ENCODE measurements around the gene NTRK3.
A peak's percentile ranks its signal among the peaks of the same experiment; 100 is the strongest.

The NTRK3 gene

GRCh38 chr15:87828608-87829007 is 427.9 kb downstream of the NTRK3 start:
- no peaks in the 10 kb centered on the region for H3K36me3 ChIP-seq (ENCODE audit: low read depth)
- H3K9me3 ChIP-seq (ENCODE audit: severe bottlenecking): no peaks in the 10 kb centered on the region
- DNase-seq (ENCODE audit: low spot score) (no peak), ATAC-seq (ENCODE audit: low read depth) (no peak)
- TF ChIP-seq CTCF (IDR thresholded peaks at IDR 0.05; ENCODE audit: poor library complexity, severe bottlenecking): no peak
- H3K27me3 ChIP-seq (ENCODE audit: insufficient read depth, poor library complexity, severe bottlenecking): no peaks in the 10 kb centered on the region
- no peak overlapping the region for H3K27ac ChIP-seq (ENCODE audit: poor library complexity, severe bottlenecking)
- H3K4me3 ChIP-seq (ENCODE audit: severe bottlenecking): no peak overlapping the region
- H3K4me1 ChIP-seq (ENCODE audit: insufficient read depth, poor library complexity, severe bottlenecking): no peaks in the 10 kb centered on the region

GRCh38 chr15:87827131-87827530 is 429.4 kb downstream of the NTRK3 start:
- no peak for TF ChIP-seq CTCF (IDR thresholded peaks at IDR 0.05; ENCODE audit: poor library complexity, severe bottlenecking)
- Histone ChIP-seq H3K9me3 (ENCODE audit: severe bottlenecking) (no peaks in the 10 kb centered on the region), H3K4me3 (ENCODE audit: severe bottlenecking) (no peak overlapping the region), H3K27me3 (ENCODE audit: insufficient read depth, poor library complexity, severe bottlenecking) (no peaks in the 10 kb centered on the region), H3K4me1 (ENCODE audit: insufficient read depth, poor library complexity, severe bottlenecking) (no peaks in the 10 kb centered on the region), H3K36me3 (ENCODE audit: low read depth) (no peaks in the 10 kb centered on the region), H3K27ac (ENCODE audit: poor library complexity, severe bottlenecking) (no peak overlapping the region)
- no peak for DNase-seq (ENCODE audit: low spot score)
- ATAC-seq (ENCODE audit: low read depth): peak; percentile 66; the same call in 2 of the 3 replicates

- ATAC-seq (ENCODE audit: low read depth): no peak
- no peak for TF ChIP-seq CTCF (IDR thresholded peaks at IDR 0.05; ENCODE audit: poor library complexity, severe bottlenecking)
- H3K4me1 ChIP-seq (ENCODE audit: insufficient read depth, poor library complexity, severe bottlenecking): no peaks in the 10 kb centered on the region
- no peak for DNase-seq (ENCODE audit: low spot score)
- no peaks in the 10 kb centered on the region for H3K27me3 ChIP-seq (ENCODE audit: insufficient read depth, poor library complexity, severe bottlenecking)
- no peaks in the 10 kb centered on the region for H3K36me3 ChIP-seq (ENCODE audit: low read depth)
- no peak overlapping the region for H3K4me3 ChIP-seq (ENCODE audit: severe bottlenecking)
- no peaks in the 10 kb centered on the region for H3K9me3 ChIP-seq (ENCODE audit: severe bottlenecking)
- H3K27ac ChIP-seq (ENCODE audit: poor library complexity, severe bottlenecking): no peak overlapping the region
Measured at GRCh38 chr15:87826119-87826747, 430.3 kb downstream of the NTRK3 start.

GRCh38 chr15:87818756-87819155 is 437.8 kb downstream of the NTRK3 start:
- H3K27ac ChIP-seq (ENCODE audit: poor library complexity, severe bottlenecking): no peak overlapping the region
- ATAC-seq (ENCODE audit: low read depth) (no peak), DNase-seq (ENCODE audit: low spot score) (no peak)
- H3K9me3 ChIP-seq (ENCODE audit: severe bottlenecking): no peaks in the 10 kb centered on the region
- H3K4me3 ChIP-seq (ENCODE audit: severe bottlenecking): no peak overlapping the region
- H3K36me3 ChIP-seq (ENCODE audit: low read depth): no peaks in the 10 kb centered on the region
- TF ChIP-seq CTCF (IDR thresholded peaks at IDR 0.05; ENCODE audit: poor library complexity, severe bottlenecking): no peak
- peaks cover 13% of the 10 kb centered on the region for H3K4me1 ChIP-seq (ENCODE audit: insufficient read depth, poor library complexity, severe bottlenecking)
- no peaks in the 10 kb centered on the region for H3K27me3 ChIP-seq (ENCODE audit: insufficient read depth, poor library complexity, severe bottlenecking)

GRCh38 chr15:87817553-87817952 is 439.0 kb downstream of the NTRK3 start:
- TF ChIP-seq CTCF (IDR thresholded peaks at IDR 0.05; ENCODE audit: poor library complexity, severe bottlenecking): peak; percentile 16
- Histone ChIP-seq H3K4me3 (ENCODE audit: severe bottlenecking) (no peak overlapping the region), H3K36me3 (ENCODE audit: low read depth) (no peaks in the 10 kb centered on the region), H3K27ac (ENCODE audit: poor library complexity, severe bottlenecking) (peak overlapping the region; percentile 78), H3K27me3 (ENCODE audit: insufficient read depth, poor library complexity, severe bottlenecking) (no peaks in the 10 kb centered on the region), H3K4me1 (ENCODE audit: insufficient read depth, poor library complexity, severe bottlenecking) (peaks cover 13% of the 10 kb centered on the region), H3K9me3 (ENCODE audit: severe bottlenecking) (no peaks in the 10 kb centered on the region)
- no peak for DNase-seq (ENCODE audit: low spot score)
- no peak for ATAC-seq (ENCODE audit: low read depth)

Data from RWPE2 (cell line).